Right atrium auricular region (tissue), 2 donors: ENCODE data around the gene PARP15. TPM values are rescaled to one million over a fixed set of nuclear protein-coding genes. Genes with fewer than 3 reads are reported as not detected.

Experiments
- DNase-seq: peaks from one replicate; pipeline ENCODE4 v3.0.0-alpha.2; 2019; ENCODE audit warnings: low spot score
- H3K27ac ChIP-seq, 2 donors: fragments of 200-600 bp; sonication (generic); 1 replicate in 1 of 2; 2 replicates in 1 of 2; pipeline ENCODE4 v1.5.1; 2016 to 2019
- H3K27me3 ChIP-seq, 2 donors: fragments of 200-600 bp; sonication (generic); one replicate each; pipeline versions ENCODE4 v1.5.1 to v1.6.0; 2017 to 2019
- H3K36me3 ChIP-seq: fragments of 200-600 bp; sonication (generic); one replicate; pipeline ENCODE4 v1.5.1; 2016
- H3K4me1 ChIP-seq, 2 donors: fragments of 200-600 bp; sonication (generic); one replicate each; pipeline versions ENCODE4 v1.5.1 to v1.6.0; 2017 to 2019
- H3K4me3 ChIP-seq, 2 donors: fragments of 200-600 bp; sonication (generic); 1 replicate in 1 of 2; 2 replicates in 1 of 2; pipeline ENCODE4 v1.5.1; 2017 to 2019; ENCODE audit warnings: mild to moderate bottlenecking in 1 of 2, moderate library complexity in 1 of 2
- H3K9me3 ChIP-seq, 2 donors: fragments of 200-600 bp; sonication (generic); one replicate each; pipeline ENCODE4 v1.5.1; 2019
- CTCF ChIP-seq, 2 donors: fragments of 200-600 bp; sonication (generic); IDR thresholded peaks; one replicate each; pipeline ENCODE4 v1.5.1; 2019; ENCODE audit warnings: antibody characterized with exemption in 2 of 2
- total RNA-seq, 2 donors: library from RNA; depleted of rRNA; stranded (reverse); fragments of >200 nt; gene quantifications; one replicate each; pipeline ENCODE4 v1.1.0, GENCODE V29; 2016

The PARP15 gene
- total RNA-seq, 2 donors from 2014 or later, result 1.1 to 1.7 TPM

DNA sequence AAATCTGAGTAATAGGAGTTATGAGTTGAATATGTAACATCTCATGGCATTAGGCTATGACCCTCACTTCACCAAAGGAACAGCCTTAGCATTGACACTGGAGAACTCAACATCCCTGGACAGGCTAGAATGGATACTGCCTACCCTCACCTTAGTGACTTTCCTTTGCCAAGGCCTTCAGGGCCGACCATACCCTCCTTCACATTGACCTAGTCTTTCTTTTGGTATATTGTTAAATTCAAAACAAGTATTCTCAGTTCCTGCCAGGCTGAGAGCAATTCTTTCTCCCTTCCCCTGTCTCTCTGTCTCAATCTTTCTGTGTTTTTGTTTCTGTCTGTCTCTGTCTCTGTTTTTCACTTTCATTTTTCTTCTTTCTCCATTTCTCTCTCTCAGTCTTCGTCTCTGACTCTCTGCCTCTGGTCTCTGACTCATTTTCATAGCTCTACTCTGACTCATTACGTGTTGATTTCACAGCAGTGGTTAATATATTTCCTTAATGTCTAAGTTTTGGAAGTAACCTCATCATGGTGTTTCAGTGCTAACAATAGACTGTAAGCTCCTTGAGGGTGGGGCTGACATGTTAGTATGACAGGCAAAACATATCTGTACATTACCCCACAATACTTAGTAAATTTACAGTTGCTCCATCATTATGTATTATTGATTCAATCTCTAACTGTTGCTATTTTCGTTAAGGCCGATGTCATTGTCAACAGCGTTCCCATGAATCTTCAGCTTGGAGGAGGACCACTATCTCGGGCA lies 32.5 kb downstream of the PARP15 start:
- no peak overlapping the region for H3K4me3 ChIP-seq
- no peaks in the 10 kb centered on the region for H3K9me3 ChIP-seq
- no peaks in the 10 kb centered on the region for H3K27me3 ChIP-seq
- DNase-seq, result no peak
- H3K4me1 ChIP-seq, result no peaks in the 10 kb centered on the region
- no peak overlapping the region for H3K27ac ChIP-seq
- no peaks in the 10 kb centered on the region for H3K36me3 ChIP-seq
- no peak for TF ChIP-seq CTCF (IDR thresholded peaks at IDR 0.05)

GRCh38 chr3:122612696-122613095 lies 35.2 kb downstream of the PARP15 start:
- Histone ChIP-seq H3K36me3 (no peaks in the 10 kb centered on the region), H3K4me3 (no peak overlapping the region), H3K9me3 (no peaks in the 10 kb centered on the region), H3K27me3 (no peaks in the 10 kb centered on the region), H3K4me1 (no peaks in the 10 kb centered on the region), H3K27ac (no peak overlapping the region)
- TF ChIP-seq CTCF (IDR thresholded peaks at IDR 0.05), result no peak
- no peak for DNase-seq

- no peaks in the 10 kb centered on the region for H3K4me1 ChIP-seq
- no peak for DNase-seq
- TF ChIP-seq CTCF (IDR thresholded peaks at IDR 0.05), result no peak
- no peak overlapping the region for H3K4me3 ChIP-seq
- no peaks in the 10 kb centered on the region for H3K27me3 ChIP-seq
- no peak overlapping the region for H3K27ac ChIP-seq
- no peaks in the 10 kb centered on the region for H3K36me3 ChIP-seq
- H3K9me3 ChIP-seq, result no peaks in the 10 kb centered on the region
Measured at GRCh38 chr3:122615303-122615702, 37.9 kb downstream of the PARP15 start.

- no peak for TF ChIP-seq CTCF (IDR thresholded peaks at IDR 0.05)
- Histone ChIP-seq H3K4me3 (no peak overlapping the region), H3K4me1 (no peaks in the 10 kb centered on the region), H3K27ac (no peak overlapping the region), H3K36me3 (no peaks in the 10 kb centered on the region), H3K27me3 (no peaks in the 10 kb centered on the region), H3K9me3 (no peaks in the 10 kb centered on the region)
- DNase-seq, result no peak
Measured at GRCh38 chr3:122618614-122619013, 41.2 kb downstream of the PARP15 start.

DNA sequence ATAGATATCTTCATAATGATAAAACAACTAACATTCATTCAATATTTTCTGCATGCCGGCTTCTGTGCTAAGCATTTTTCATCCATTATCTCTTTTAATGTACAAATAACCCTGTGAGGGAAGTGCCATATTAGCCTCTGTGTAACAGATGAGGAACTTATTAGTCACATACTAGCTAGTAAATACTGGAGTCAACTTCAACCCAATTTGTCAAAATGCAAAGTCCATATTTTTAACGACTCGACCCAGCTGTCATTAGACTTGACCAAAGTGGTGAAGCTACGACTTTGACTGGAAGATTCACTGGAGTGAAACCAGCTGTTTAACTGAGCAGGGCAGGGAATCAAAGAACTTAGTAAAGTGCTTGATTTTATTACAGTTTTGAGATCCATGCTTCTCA lies 41.6 kb downstream of the PARP15 start:
- Histone ChIP-seq H3K9me3 (no peaks in the 10 kb centered on the region), H3K27ac (no peak overlapping the region), H3K27me3 (no peaks in the 10 kb centered on the region), H3K4me1 (no peaks in the 10 kb centered on the region), H3K36me3 (no peaks in the 10 kb centered on the region), H3K4me3 (no peak overlapping the region)
- DNase-seq, result no peak
- TF ChIP-seq CTCF (IDR thresholded peaks at IDR 0.05), result no peak

DNA sequence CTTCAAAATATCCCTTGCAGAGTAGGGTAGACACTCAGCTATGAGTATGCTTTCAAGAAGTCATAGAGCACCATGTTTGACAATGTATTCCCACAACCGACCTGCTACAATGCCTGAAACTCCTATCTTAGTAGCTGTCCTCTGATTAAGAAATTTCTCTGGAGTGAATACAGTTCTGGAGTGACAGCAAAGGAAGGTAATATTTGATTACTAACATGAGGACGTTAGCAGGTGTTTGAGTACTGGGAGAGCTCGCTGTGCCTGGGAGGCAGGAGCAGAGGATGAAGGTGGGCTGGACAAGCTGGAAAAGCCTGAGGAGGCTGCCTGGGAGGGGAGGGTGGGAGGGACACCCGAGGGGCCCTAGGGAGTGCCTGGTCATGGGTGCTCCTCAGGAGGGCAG lies 42.9 kb downstream of the PARP15 start:
- no peak for TF ChIP-seq CTCF (IDR thresholded peaks at IDR 0.05)
- H3K4me1 ChIP-seq, result no peaks in the 10 kb centered on the region
- DNase-seq, result no peak
- no peaks in the 10 kb centered on the region for H3K36me3 ChIP-seq
- H3K4me3 ChIP-seq, result no peak overlapping the region
- H3K9me3 ChIP-seq, result no peaks in the 10 kb centered on the region
- no peaks in the 10 kb centered on the region for H3K27me3 ChIP-seq
- H3K27ac ChIP-seq, result no peak overlapping the region
